ENCODE results near the gene NEO1. TPM values are rescaled to one million over a fixed set of nuclear protein-coding genes. Genes with fewer than 3 reads are reported as not detected.

NEO1 gene
- total RNA-seq, 2 donors from 2014 or later, result 7.0 to 8.1 TPM

GRCh38 chr15:73264881-73265280 is 212.6 kb downstream of the NEO1 start:
- H3K27me3 Mint-ChIP-seq (ENCODE audit: low read depth), result no peaks in the 10 kb centered on the region
- no peak for DNase-seq
- no peak for ATAC-seq (replicated peaks in 1 of 2)
- no peaks in the 10 kb centered on the region for H3K36me3 Mint-ChIP-seq (ENCODE audit: insufficient read depth in 2 of 2)
- H3K4me3 Mint-ChIP-seq, result no peak overlapping the region
- no peaks in the 10 kb centered on the region for H3K9me3 Mint-ChIP-seq
- no peak overlapping the region for H3K27ac Mint-ChIP-seq
- no peaks in the 10 kb centered on the region for H3K4me1 Mint-ChIP-seq (ENCODE audit: low read depth)

GRCh38 chr15:73265536-73266153 is 213.4 kb downstream of the NEO1 start:
- DNase-seq (peak; percentile 54 to 61), ATAC-seq (replicated peaks in 1 of 2) (peak; percentile 65 to 74)
- Mint-ChIP-seq H3K4me3 (no peak overlapping the region), H3K9me3 (no peaks in the 10 kb centered on the region), H3K4me1 (ENCODE audit: low read depth) (no peaks in the 10 kb centered on the region), H3K27ac (no peak overlapping the region), H3K27me3 (ENCODE audit: low read depth) (no peaks in the 10 kb centered on the region), H3K36me3 (ENCODE audit: insufficient read depth in 2 of 2) (no peaks in the 10 kb centered on the region)

GRCh38 chr15:73268457-73268856 is 216.2 kb downstream of the NEO1 start:
- H3K27ac Mint-ChIP-seq, result no peak overlapping the region
- DNase-seq (no peak), ATAC-seq (replicated peaks in 1 of 2) (no peak)
- no peaks in the 10 kb centered on the region for H3K4me1 Mint-ChIP-seq (ENCODE audit: low read depth)
- H3K36me3 Mint-ChIP-seq (ENCODE audit: insufficient read depth in 2 of 2), result no peaks in the 10 kb centered on the region
- no peaks in the 10 kb centered on the region for H3K9me3 Mint-ChIP-seq
- H3K27me3 Mint-ChIP-seq (ENCODE audit: low read depth), result no peaks in the 10 kb centered on the region
- H3K4me3 Mint-ChIP-seq, result no peak overlapping the region

- Mint-ChIP-seq H3K4me1 (ENCODE audit: low read depth) (no peaks in the 10 kb centered on the region), H3K9me3 (no peaks in the 10 kb centered on the region), H3K36me3 (ENCODE audit: insufficient read depth in 2 of 2) (no peaks in the 10 kb centered on the region), H3K4me3 (no peak overlapping the region), H3K27ac (no peak overlapping the region), H3K27me3 (ENCODE audit: low read depth) (no peaks in the 10 kb centered on the region)
- DNase-seq (no peak), ATAC-seq (replicated peaks in 1 of 2) (no peak)
These were observed 218.3 kb downstream of the NEO1 start for GRCh38 chr15:73270366-73271097.

GRCh38 chr15:73273181-73274002 is 221.1 kb downstream of the NEO1 start:
- Mint-ChIP-seq H3K4me3 (peak overlapping the region in 1 of 2 donors; percentile 29), H3K27ac (no peak overlapping the region), H3K4me1 (ENCODE audit: low read depth) (no peaks in the 10 kb centered on the region), H3K36me3 (ENCODE audit: insufficient read depth in 2 of 2) (no peaks in the 10 kb centered on the region), H3K27me3 (ENCODE audit: low read depth) (no peaks in the 10 kb centered on the region), H3K9me3 (no peaks in the 10 kb centered on the region)
- DNase-seq (peak; percentile 50 to 60), ATAC-seq (replicated peaks in 1 of 2) (peak; percentile 80 to 81)

- DNase-seq (no peak), ATAC-seq (replicated peaks in 1 of 2) (no peak)
- no peaks in the 10 kb centered on the region for H3K4me1 Mint-ChIP-seq (ENCODE audit: low read depth)
- H3K9me3 Mint-ChIP-seq, result no peaks in the 10 kb centered on the region
- no peaks in the 10 kb centered on the region for H3K27me3 Mint-ChIP-seq (ENCODE audit: low read depth)
- H3K27ac Mint-ChIP-seq, result no peak overlapping the region
- no peak overlapping the region for H3K4me3 Mint-ChIP-seq
- H3K36me3 Mint-ChIP-seq (ENCODE audit: insufficient read depth in 2 of 2), result no peaks in the 10 kb centered on the region
These were observed 223.6 kb downstream of the NEO1 start for GRCh38 chr15:73275862-73276261.

GRCh38 chr15:73282567-73283365 is 230.5 kb downstream of the NEO1 start:
- no peaks in the 10 kb centered on the region for H3K9me3 Mint-ChIP-seq
- DNase-seq, result no peak
- ATAC-seq (replicated peaks in 1 of 2), result no peak
- H3K4me1 Mint-ChIP-seq (ENCODE audit: low read depth), result peaks cover 15% of the 10 kb centered on the region
- H3K27me3 Mint-ChIP-seq (ENCODE audit: low read depth), result peaks cover 7% of the 10 kb centered on the region
- no peaks in the 10 kb centered on the region for H3K36me3 Mint-ChIP-seq (ENCODE audit: insufficient read depth in 2 of 2)
- no peak overlapping the region for H3K4me3 Mint-ChIP-seq
- H3K27ac Mint-ChIP-seq, result no peak overlapping the region

GRCh38 chr15:73283366-73283962 is 231.2 kb downstream of the NEO1 start:
- no peaks in the 10 kb centered on the region for H3K36me3 Mint-ChIP-seq (ENCODE audit: insufficient read depth in 2 of 2)
- DNase-seq (no peak), ATAC-seq (replicated peaks in 1 of 2) (no peak)
- no peaks in the 10 kb centered on the region for H3K9me3 Mint-ChIP-seq
- peaks cover 15% of the 10 kb centered on the region for H3K4me1 Mint-ChIP-seq (ENCODE audit: low read depth)
- no peak overlapping the region for H3K4me3 Mint-ChIP-seq
- peaks cover 7% of the 10 kb centered on the region for H3K27me3 Mint-ChIP-seq (ENCODE audit: low read depth)
- no peak overlapping the region for H3K27ac Mint-ChIP-seq

GRCh38 chr15:73284090-73284716 is 231.9 kb downstream of the NEO1 start:
- ATAC-seq (replicated peaks in 1 of 2), result no peak
- Mint-ChIP-seq H3K36me3 (ENCODE audit: insufficient read depth in 2 of 2) (peaks cover 0 to 2% of the 10 kb centered on the region in 2 donors), H3K4me1 (ENCODE audit: low read depth) (peaks cover 15% of the 10 kb centered on the region), H3K27ac (no peak overlapping the region), H3K4me3 (no peak overlapping the region), H3K9me3 (no peaks in the 10 kb centered on the region), H3K27me3 (ENCODE audit: low read depth) (peaks cover 7% of the 10 kb centered on the region)
- DNase-seq, result no peak

GRCh38 chr15:73286311-73286710 is 234.0 kb downstream of the NEO1 start:
- no peaks in the 10 kb centered on the region for H3K9me3 Mint-ChIP-seq
- no peak overlapping the region for H3K27ac Mint-ChIP-seq
- DNase-seq, result no peak
- H3K4me3 Mint-ChIP-seq, result no peak overlapping the region
- H3K4me1 Mint-ChIP-seq (ENCODE audit: low read depth), result peaks cover 15% of the 10 kb centered on the region
- peaks cover 7% of the 10 kb centered on the region for H3K27me3 Mint-ChIP-seq (ENCODE audit: low read depth)
- peaks cover 0 to 2% of the 10 kb centered on the region in 2 donors for H3K36me3 Mint-ChIP-seq (ENCODE audit: insufficient read depth in 2 of 2)
- no peak for ATAC-seq (replicated peaks in 1 of 2)

GRCh38 chr15:73287019-73287418 is 234.8 kb downstream of the NEO1 start:
- ATAC-seq (replicated peaks in 1 of 2) (no peak), DNase-seq (no peak)
- Mint-ChIP-seq H3K9me3 (no peaks in the 10 kb centered on the region), H3K36me3 (ENCODE audit: insufficient read depth in 2 of 2) (peaks cover 0 to 2% of the 10 kb centered on the region in 2 donors), H3K27me3 (ENCODE audit: low read depth) (peaks cover 7% of the 10 kb centered on the region), H3K27ac (no peak overlapping the region), H3K4me1 (ENCODE audit: low read depth) (peaks cover 15% of the 10 kb centered on the region), H3K4me3 (no peak overlapping the region)

- no peak overlapping the region for H3K27ac Mint-ChIP-seq
- no peak for DNase-seq
- H3K9me3 Mint-ChIP-seq, result no peaks in the 10 kb centered on the region
- H3K4me1 Mint-ChIP-seq (ENCODE audit: low read depth), result peaks cover 7% of the 10 kb centered on the region
- peaks cover 6% of the 10 kb centered on the region for H3K27me3 Mint-ChIP-seq (ENCODE audit: low read depth)
- ATAC-seq (replicated peaks in 1 of 2), result no peak
- peaks cover 0 to 2% of the 10 kb centered on the region in 2 donors for H3K36me3 Mint-ChIP-seq (ENCODE audit: insufficient read depth in 2 of 2)
- H3K4me3 Mint-ChIP-seq, result no peak overlapping the region
These were observed 239.2 kb downstream of the NEO1 start for GRCh38 chr15:73291441-73291840.
